HG03457 (cell line): ENCODE data around the gene KLHL12.

Experiments used
- ATAC-seq: cut with Tn5 transposase; IDR thresholded peaks from one replicate; pipeline ENCODE4 v1.9.1; 2021; ENCODE audit warnings: moderate number of reproducible peaks; ENCODE audit not compliant: unreplicated experiment

KLHL12 gene

DNA sequence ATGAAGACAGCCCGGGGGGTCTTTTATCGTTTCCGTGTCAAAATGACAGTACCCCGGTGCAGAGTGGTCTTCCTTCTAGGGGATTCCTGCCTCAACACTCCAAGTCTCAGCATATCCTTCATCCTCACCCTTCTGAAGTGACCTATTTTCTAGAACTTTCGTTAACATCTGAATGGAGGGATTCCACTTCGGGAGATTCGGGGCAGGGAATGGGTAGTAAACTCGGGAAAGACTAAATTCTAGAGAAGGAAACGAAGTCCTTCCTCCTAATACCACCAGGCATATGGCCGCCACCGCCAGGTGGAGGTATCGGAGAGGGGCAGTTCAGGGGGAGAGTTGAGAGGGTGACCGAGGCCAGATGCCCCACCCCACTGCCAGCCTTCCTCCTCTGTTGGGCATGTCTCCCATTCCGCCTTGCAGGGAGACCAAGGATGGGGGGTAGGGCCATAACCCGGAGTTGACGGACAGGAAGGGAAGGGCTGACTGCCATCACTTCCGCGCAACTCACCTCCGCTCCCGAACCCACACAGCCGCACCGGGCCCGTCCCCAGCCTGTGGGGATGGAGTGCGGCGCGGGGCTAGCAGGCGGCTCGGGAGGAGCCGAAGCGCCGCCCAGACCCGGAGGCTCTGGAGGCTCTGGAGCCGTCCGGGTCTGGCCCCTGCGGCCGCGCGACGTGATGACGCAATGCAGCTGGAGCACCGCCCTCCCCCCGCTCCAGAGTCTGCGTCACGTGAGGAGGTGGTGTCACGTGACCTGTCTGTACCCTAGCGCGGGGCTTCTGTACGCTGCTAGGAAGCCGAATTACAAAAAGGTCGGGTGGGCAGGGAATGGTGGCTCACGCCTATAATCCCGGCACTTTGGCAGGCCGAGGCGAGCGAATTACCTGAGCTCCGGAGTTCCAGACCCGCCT lies at the start of gene KLHL12:
TSS of gene KLHL12 (minus strand) at position 654 of the 911 bp plus-strand sequence. CDS start 2,072 bp downstream, outside the sequence.
- peak; percentile 75 for ATAC-seq

DNA sequence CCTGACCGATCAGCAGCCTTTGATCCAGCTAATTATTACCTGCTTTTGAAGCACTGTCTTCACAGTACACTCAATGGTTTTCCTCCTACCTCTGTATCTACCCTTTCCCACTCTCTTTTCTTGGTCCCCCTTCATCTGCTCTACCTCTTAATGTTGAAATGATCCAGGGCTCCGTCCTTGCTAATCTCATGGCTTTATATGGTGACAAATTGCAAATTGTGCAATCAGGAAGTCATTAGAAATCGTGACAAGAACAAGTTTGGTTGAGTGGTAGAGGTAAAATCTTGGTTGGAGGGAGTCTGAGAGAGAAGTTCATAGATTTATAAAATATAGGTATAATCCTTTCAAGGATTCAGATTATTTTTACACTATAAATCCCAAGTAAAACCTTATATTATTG lies 49.6 kb upstream of the KLHL12 start:
- no peak for ATAC-seq

DNA sequence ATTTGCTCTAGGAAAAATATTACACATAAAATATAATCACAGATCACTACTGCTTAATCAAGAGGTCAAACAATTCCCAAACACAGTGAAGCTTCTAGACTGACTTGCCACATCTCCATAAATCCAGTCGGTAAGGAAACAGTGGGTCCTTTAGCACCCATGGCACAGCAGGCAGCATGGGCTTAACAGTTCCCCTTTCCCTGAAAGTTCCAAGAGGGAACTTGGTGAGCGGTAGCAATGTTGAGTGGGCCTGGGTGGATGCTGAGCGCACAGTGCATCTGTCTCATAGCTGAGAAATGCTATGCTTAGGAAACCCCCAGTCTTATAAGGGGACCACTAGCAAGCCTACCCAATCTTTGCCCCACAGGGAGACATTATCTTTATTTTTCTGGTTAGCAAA lies 47.8 kb upstream of the KLHL12 start:
- ATAC-seq, result no peak

DNA sequence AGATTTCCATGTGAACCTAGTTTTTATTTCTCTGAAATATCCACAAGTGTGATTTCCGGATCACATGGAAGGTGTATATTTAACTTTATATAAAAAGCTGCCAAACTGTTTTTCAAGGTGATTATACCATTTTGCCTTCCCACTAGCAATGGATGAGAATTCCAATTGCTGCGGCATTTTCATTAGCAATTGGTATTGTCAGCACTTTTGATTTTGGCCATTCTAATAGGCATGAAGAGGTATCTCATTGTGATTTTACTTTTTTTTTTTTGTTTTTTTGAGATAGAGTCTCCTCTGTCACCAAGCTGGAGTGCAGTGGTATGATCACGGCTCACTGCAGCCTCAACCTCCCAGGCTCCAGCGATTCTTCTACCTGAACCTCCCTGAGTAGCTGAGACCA lies 45.0 kb upstream of the KLHL12 start:
- no peak for ATAC-seq

DNA sequence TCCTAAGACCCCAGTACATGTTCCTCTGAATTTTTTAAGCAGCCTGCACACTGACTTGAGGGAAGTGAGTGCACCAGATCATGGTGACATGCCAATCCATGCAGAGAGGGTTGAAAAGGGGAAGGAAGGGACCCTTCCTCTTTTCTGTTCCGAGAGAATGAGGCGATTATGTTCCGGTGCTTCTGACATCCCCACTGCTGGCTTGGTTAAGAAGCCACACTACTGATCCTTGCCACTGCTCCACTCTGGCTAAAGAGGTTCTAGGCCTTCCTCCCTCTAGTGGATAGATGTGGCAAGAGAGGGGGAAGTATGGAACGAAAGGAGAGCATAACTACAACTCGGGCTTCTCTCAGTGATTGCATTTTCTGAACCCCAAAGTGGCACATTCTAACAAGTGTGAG lies 41.9 kb upstream of the KLHL12 start:
- no peak for ATAC-seq

DNA sequence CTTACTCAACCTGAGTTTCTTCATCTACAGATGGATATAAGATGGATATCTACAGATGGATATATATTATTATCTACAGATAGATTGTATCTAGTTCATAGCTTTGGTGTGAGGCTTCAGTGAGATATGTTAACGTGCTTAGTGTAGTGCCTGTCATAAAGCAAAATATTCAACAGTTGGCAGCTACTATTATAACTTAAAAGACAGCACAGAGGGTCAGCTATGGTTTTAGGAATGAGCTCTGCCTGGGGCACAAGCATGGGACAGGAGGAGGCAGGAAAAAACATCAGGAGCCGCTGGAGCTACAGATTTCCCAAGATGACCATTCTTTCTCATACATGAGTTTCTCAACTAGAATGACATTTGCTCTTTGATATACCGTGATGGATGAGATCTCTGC lies 41.3 kb upstream of the KLHL12 start:
- no peak for ATAC-seq

DNA sequence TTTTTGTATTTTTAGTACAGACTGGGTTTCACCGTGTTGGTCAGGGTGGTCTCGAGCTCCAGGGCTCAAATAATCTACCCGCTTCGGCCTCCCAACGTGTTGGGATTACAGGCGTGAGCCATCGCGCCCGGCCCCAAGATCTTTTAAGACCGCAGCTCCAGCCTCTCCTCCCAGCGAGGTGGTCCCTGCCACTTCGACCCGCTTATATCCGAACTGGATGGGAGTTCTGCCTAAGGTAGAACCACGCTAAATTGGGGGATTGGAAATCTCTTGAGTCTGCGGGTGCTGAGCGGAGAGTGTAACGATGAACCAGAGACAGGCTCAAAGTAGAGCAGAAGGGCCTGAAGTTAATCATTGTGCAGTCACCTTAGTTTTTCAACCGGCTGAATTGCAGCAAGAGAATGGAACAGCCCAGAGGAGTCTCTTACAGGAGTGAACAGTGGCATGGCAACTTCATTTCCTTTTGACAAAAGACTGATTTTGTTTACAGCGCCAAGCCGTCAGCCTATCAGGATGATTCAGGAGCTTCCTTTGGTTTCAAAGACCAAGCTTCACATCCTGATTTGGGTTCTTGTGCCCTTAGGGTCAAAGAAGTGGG lies 40.7 kb upstream of the KLHL12 start:
- ATAC-seq, result no peak

DNA sequence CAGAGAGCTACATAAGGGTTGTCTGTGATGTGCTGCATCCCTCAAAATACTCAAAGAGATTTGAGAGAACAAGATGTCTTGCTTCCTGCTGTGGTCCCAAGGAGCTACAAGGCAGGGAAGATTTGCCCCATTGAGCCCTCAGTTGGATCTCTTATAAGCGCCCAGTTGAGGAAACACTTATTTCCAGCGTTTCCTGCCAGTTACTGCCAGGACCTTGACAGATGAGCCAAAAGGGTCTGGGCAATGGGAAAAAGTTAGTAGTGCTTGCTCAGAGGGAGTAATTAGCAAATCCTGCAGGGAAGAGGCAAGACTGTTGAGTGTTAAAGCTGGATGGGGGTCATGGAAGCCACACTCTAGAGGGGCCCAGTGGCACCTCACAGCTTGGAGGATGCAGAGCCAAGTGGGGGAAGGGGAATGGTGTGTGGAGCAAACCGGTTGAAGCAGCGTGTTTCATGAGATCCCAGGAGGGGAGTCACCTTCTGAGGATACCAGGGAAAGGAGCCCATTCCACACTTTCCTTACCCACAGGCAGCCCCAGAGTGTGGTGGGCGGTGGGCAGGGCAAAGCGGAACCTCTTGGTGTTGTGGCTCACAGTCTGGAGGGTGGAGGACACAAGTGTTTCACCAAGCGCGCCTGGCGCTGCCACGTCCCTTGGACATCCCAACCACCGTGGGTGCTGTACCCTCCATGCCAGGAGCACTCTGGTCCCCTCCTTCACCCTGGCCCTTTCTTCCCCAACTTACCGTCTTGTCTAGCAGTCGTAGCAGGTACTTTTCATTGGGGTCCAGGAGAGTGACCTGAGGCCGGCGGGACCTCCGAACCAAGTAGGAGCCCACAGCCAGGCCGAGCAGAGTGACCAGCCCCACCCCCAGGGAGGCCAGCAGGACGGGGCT lies 39.2 kb upstream of the KLHL12 start:
- no peak for ATAC-seq

DNA sequence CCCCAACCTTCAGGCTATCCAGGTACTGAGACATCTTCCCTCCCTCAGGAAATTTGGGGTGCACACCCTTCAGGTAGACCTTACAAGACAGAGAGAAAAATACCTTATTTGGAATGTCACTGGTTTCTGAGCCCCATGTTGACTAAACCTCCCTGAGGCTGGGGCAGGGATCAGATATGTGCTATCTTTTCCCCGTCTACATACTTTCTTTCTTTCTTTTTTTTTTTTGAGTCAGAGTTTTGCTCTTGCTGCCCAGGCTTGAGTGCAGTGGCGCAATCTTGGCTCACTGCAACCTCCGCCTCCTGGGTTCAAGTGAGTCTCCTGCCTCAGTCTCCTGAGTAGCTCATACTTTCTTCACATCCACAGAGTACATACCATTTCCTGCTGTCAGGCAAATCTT lies 38.4 kb upstream of the KLHL12 start:
- ATAC-seq, result no peak

DNA sequence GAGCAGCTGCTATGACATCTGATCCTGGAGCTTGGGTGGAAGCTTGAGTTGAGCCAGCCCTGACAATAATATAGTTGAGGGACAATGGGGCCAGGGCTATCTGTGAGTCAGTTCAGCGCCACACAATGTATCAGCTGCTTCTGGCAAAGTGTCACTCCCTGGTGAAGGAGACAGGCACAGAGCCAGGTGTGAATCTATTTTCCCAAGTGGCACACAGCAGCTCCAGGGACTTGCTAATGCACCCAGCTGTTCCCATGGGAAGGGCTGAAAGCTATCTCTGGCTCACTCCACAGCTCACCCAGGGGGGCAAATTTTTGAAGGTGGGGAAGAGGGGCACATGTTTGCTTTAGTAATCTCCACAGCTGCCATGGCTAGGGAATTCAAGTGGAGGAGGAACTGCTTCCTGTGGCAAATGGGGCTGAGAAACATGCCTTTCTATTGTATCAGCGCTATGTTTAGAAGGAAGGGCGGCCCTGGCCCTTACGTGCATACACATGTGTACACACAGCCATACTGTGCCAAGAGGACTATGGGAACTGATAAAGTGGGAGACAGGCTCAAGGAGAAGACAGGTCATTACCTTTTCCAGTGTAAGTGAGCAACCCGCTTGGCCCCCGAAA lies 37.9 kb upstream of the KLHL12 start:
- no peak for ATAC-seq

DNA sequence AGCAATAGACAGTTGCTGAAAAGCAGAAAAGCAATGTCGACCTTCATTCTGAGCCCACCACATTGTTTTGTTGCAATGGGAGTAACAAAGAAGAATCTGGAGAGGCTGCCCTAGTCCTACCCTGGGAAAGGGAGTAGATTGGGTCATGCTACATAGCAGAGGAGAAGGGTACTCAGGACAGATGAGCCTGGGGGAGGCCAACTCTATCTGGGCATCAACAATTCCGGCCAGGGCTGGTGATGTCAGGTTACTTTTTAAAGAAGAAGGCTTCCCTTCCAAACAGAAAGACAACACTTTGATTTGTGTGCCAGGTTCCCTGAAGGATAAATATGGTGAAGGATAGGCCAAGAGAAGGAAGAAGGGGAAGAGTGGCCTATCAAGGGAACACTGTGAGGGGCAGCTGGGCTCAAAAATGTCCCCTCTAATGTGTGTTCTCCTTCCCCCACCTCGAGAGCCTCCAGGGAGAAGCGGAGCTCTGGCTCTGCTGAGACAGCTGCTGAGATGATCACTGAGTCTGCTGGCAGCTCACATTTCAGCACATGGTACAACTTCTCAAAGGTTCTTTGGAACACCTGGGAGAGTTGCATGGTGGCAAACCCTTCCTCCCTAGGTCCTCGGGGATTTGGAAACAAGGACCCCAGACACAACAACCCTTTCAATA lies 34.3 kb upstream of the KLHL12 start:
- no peak for ATAC-seq

DNA sequence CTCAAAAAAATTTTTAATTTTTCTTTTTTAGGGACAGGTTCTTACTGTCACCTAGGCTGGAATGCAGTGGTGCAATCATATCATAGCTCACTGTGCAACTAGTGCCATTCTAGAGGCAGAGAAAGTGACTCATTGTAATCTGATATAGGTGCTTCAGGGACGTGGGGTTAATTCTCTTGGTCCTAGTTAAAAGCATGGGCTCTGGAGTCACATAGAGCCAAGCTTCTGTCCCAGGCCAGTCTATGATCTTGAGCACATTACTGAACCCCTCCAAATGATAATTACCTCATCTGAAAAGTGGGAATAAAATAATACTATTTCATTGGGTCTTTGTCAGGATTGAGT lies 32.2 kb upstream of the KLHL12 start:
- ATAC-seq, result no peak

DNA sequence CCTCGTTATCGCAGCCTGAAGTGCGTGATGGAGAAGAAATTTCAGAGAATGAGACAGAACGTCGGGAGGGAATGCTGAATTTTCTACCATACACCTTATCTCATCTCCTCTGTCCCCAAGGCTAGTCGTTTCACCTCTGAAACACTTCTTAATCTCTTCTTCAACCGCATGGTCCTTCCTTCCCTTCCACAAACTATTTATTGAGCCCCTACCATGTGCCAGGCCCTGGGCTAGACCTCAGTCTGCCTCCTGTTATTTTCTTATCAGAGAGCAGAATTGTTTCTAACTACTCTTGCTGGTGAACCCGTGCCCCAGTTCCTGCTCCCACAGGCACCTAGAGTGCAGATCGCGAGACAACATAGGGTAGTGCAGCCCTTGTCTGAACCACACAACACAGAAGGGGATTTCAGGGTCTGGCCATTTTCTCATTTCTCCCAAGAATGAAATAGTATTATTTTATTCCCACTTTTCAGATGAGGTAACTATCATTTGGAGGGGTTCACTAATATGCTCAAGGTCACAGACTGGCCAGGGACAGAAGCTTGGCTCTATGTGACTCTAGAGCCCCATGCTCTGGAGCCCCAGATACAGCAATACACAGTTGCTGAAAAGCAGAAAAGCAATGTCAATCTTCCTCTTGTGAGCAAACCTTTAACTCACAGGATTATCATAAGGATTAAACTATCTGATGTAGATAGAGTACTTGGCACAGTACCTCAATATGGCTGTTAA lies 31.7 kb upstream of the KLHL12 start:
- no peak for ATAC-seq

DNA sequence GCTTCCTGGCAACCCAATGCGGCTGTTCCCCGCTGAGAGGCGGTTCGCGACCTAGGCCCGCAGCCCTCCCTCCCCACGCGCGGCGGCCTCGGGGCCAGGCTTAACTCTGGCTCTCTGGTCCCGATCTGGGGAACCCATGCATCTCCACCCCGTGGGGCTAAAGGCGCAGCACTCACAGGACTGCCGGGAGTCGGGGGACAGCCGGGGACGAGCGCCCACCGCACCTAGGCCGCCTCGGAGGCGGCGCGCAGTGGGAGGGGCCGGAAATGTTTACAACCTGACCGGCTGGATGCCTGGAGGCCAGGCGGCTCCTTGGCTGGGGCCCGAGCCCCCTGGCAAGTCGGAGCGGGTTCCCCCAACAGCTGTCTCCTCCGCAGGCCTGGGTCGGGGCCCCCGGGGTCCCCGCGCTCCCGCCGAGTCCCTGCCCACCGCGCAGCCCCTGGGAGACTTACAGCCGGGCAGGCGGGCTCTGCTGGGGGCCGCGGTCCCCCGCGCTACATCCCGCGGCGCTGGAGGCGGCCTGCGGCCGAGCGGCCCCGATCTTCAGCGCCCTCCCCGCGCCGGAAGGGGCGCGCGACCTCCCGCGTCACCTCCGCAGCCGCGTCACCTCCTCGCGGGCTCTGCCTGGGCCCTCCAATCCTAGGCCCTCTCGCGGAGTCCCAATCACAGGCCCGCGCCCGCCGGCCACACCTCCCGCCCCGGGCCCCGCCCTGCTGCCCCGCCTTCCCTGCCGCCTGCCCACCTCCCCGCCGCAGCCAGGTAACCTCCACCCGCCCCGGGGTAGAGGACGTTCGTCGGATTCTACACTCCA lies 30.9 kb upstream of the KLHL12 start, which contains the start of gene ADIPOR1:
TSS of gene ADIPOR1 (minus strand) at position 580 of the 811 bp plus-strand sequence. CDS start 7,242 bp downstream, outside the sequence.
- ATAC-seq, result peak; percentile 89

DNA sequence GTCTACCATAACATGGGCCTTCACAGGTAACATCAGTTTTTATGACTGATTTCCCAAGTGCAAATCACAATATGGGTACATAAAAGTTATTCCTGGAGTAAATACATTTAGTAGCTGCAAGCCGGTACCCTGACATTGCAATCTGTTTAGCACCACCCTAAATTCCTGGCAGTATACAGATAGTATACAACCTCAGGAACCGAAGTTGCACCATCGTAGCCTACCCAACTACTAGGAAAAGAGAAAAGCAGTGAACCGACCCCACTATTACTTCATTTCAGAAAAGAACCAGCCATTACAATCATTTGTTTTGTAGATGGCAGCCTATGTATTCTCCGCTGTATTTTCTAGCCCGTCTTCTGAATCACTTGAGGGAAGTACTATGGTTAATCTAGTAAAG lies 29.9 kb upstream of the KLHL12 start:
- ATAC-seq, result no peak

DNA sequence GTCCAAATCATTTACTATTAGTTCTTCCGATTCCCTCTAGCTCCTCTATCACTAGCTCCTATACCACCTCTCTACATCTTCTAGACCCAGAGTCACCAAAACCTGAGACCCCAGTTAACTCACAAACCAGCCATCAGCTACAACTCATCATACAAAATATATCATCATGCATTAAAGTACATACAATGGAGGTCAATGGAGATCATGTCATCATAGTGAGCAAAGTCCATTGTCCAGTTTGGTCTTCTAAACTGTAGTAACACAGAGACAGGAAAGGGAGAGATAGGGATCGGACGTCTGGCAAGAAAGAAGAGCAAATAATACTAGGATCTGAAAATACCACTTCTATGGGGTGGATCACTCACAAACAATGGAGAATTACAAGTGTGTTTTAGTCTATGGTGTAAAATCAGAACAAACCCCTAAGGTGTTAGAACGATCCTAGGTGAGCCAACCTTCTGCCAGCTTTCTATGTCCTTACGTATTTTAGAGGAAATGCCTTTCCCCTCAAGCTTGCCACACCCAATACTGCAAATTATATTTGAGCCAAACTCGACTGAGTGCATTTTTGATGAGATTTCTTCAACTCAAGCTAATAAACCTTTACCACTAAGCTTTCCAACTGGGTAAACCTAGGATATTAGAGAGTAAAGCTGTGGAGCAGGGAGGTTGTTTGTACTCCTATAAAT lies 27.2 kb upstream of the KLHL12 start:
- no peak for ATAC-seq

DNA sequence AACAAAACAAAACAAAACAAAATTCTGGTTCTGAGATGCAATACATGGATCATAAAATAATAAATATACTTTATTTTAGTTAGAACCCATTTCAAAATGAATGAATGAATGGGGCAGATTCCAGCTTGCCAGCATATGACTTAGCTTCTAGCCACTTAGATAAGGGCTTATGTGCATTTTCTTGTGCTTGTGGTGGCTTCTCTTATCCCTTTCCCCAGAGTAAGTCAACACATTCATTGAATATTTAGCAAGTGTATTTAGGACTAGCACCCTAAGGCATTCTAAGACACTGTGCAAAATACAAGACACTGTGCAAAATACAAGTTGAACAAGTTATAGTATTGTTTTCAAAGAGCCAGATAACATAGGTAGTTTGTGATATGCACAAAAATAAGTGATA lies 26.4 kb upstream of the KLHL12 start:
- no peak for ATAC-seq

DNA sequence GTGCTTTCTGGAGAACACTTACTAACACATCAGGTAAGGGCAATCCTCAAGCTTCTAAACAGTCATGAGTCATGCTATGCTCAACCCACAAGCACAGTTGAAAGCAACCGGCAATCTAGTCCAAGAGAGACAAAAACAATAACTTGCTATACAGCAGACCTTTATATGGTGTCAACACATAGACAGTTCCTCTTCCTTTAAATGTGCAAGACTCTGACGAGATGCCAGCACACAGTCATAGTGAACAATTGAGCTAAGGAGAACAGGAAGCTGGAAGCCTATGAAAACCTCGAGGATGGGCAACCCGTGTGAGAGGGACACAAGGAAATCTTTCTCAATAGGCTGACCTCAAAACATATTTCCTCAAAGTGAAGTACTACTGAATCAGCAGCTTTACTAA lies 25.8 kb upstream of the KLHL12 start:
- ATAC-seq, result no peak
